ENCODE data around the gene KCNQ1. TPM values are rescaled to one million over a fixed set of nuclear protein-coding genes. Genes with fewer than 3 reads are reported as not detected.

The KCNQ1 gene
- total RNA-seq, 1 donor from 2014 or later, result 1.6 TPM

GRCh38 chr11:2585566-2586086 lies 140.8 kb downstream of the KCNQ1 start:
- H3K27me3 ChIP-seq (ENCODE audit: control insufficient read depth, insufficient read depth, low read length), result no peaks in the 10 kb centered on the region
- FAIRE-seq, result no peak
- TF ChIP-seq CTCF (IDR thresholded peaks at IDR 0.05; ENCODE audit: insufficient read depth, low read length, severe bottlenecking), result no peak
- DNase-seq (ENCODE audit: low read depth), result no peak
- no peaks in the 10 kb centered on the region for H3K36me3 ChIP-seq (ENCODE audit: control insufficient read depth, insufficient read depth, low read length)
- H3K4me3 ChIP-seq (ENCODE audit: low read depth, low read length), result no peak overlapping the region

- no peak for TF ChIP-seq CTCF (IDR thresholded peaks at IDR 0.05; ENCODE audit: insufficient read depth, low read length, severe bottlenecking)
- DNase-seq (ENCODE audit: low read depth), result no peak
Observed at GRCh38 chr11:2586087-2586792, 141.4 kb downstream of the KCNQ1 start.

GRCh38 chr11:2586793-2587131 lies 142.0 kb downstream of the KCNQ1 start:
- Histone ChIP-seq H3K27me3 (ENCODE audit: control insufficient read depth, insufficient read depth, low read length) (no peaks in the 10 kb centered on the region), H3K36me3 (ENCODE audit: control insufficient read depth, insufficient read depth, low read length) (no peaks in the 10 kb centered on the region), H3K4me3 (ENCODE audit: low read depth, low read length) (no peak overlapping the region)
- FAIRE-seq (no peak), DNase-seq (ENCODE audit: low read depth) (no peak)
- no peak for TF ChIP-seq CTCF (IDR thresholded peaks at IDR 0.05; ENCODE audit: insufficient read depth, low read length, severe bottlenecking)

More at GRCh38 chr11:2586087-2586792, 141.4 kb downstream of the KCNQ1 start:
- Histone ChIP-seq H3K36me3 (ENCODE audit: control insufficient read depth, insufficient read depth, low read length) (no peaks in the 10 kb centered on the region), H3K4me3 (ENCODE audit: low read depth, low read length) (no peak overlapping the region), H3K27me3 (ENCODE audit: control insufficient read depth, insufficient read depth, low read length) (no peaks in the 10 kb centered on the region)
- no peak for FAIRE-seq

GRCh38 chr11:2587132-2587930 lies 142.5 kb downstream of the KCNQ1 start:
- no peak for DNase-seq (ENCODE audit: low read depth)
- Histone ChIP-seq H3K4me3 (ENCODE audit: low read depth, low read length) (no peak overlapping the region), H3K36me3 (ENCODE audit: control insufficient read depth, insufficient read depth, low read length) (no peaks in the 10 kb centered on the region), H3K27me3 (ENCODE audit: control insufficient read depth, insufficient read depth, low read length) (no peaks in the 10 kb centered on the region)
- no peak for FAIRE-seq
- TF ChIP-seq CTCF (IDR thresholded peaks at IDR 0.05; ENCODE audit: insufficient read depth, low read length, severe bottlenecking), result no peak

- Histone ChIP-seq H3K36me3 (ENCODE audit: control insufficient read depth, insufficient read depth, low read length) (no peaks in the 10 kb centered on the region), H3K4me3 (ENCODE audit: low read depth, low read length) (no peak overlapping the region), H3K27me3 (ENCODE audit: control insufficient read depth, insufficient read depth, low read length) (no peaks in the 10 kb centered on the region)
- no peak for TF ChIP-seq CTCF (IDR thresholded peaks at IDR 0.05; ENCODE audit: insufficient read depth, low read length, severe bottlenecking)
- FAIRE-seq (no peak), DNase-seq (ENCODE audit: low read depth) (no peak)
Observed at GRCh38 chr11:2587976-2588748, 143.4 kb downstream of the KCNQ1 start.

All from bronchial epithelial cell (primary cell).